Measurements from ENCODE around the gene MCF2L. TPM values are rescaled to one million over a fixed set of nuclear protein-coding genes. Genes with fewer than 3 reads are reported as not detected.

MCF2L gene
- total and polyA plus RNA-seq, 2 experiments from 2014 or later, result 4.8 to 25.6 TPM

DNA sequence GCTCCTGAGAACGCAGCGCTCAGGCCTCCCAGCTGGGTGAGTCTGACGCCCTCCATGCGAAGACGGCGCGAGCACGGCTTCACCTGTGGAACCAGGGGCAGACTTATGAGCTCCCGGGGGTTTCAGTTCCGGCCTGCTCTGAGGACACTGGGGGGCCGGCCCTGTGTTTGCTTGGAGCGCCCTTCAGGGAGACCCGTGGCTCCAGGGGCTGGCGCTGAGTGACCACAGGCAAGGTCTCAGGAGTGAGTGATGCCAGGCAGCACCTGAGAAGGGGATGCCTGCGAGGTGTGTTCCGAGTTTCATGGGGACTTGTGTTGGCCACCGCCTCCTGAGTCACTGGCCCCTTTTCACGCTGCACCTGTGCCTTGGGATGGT is 4.5 kb downstream of the MCF2L start (continued):
- TF ChIP-seq, protein P1, sequence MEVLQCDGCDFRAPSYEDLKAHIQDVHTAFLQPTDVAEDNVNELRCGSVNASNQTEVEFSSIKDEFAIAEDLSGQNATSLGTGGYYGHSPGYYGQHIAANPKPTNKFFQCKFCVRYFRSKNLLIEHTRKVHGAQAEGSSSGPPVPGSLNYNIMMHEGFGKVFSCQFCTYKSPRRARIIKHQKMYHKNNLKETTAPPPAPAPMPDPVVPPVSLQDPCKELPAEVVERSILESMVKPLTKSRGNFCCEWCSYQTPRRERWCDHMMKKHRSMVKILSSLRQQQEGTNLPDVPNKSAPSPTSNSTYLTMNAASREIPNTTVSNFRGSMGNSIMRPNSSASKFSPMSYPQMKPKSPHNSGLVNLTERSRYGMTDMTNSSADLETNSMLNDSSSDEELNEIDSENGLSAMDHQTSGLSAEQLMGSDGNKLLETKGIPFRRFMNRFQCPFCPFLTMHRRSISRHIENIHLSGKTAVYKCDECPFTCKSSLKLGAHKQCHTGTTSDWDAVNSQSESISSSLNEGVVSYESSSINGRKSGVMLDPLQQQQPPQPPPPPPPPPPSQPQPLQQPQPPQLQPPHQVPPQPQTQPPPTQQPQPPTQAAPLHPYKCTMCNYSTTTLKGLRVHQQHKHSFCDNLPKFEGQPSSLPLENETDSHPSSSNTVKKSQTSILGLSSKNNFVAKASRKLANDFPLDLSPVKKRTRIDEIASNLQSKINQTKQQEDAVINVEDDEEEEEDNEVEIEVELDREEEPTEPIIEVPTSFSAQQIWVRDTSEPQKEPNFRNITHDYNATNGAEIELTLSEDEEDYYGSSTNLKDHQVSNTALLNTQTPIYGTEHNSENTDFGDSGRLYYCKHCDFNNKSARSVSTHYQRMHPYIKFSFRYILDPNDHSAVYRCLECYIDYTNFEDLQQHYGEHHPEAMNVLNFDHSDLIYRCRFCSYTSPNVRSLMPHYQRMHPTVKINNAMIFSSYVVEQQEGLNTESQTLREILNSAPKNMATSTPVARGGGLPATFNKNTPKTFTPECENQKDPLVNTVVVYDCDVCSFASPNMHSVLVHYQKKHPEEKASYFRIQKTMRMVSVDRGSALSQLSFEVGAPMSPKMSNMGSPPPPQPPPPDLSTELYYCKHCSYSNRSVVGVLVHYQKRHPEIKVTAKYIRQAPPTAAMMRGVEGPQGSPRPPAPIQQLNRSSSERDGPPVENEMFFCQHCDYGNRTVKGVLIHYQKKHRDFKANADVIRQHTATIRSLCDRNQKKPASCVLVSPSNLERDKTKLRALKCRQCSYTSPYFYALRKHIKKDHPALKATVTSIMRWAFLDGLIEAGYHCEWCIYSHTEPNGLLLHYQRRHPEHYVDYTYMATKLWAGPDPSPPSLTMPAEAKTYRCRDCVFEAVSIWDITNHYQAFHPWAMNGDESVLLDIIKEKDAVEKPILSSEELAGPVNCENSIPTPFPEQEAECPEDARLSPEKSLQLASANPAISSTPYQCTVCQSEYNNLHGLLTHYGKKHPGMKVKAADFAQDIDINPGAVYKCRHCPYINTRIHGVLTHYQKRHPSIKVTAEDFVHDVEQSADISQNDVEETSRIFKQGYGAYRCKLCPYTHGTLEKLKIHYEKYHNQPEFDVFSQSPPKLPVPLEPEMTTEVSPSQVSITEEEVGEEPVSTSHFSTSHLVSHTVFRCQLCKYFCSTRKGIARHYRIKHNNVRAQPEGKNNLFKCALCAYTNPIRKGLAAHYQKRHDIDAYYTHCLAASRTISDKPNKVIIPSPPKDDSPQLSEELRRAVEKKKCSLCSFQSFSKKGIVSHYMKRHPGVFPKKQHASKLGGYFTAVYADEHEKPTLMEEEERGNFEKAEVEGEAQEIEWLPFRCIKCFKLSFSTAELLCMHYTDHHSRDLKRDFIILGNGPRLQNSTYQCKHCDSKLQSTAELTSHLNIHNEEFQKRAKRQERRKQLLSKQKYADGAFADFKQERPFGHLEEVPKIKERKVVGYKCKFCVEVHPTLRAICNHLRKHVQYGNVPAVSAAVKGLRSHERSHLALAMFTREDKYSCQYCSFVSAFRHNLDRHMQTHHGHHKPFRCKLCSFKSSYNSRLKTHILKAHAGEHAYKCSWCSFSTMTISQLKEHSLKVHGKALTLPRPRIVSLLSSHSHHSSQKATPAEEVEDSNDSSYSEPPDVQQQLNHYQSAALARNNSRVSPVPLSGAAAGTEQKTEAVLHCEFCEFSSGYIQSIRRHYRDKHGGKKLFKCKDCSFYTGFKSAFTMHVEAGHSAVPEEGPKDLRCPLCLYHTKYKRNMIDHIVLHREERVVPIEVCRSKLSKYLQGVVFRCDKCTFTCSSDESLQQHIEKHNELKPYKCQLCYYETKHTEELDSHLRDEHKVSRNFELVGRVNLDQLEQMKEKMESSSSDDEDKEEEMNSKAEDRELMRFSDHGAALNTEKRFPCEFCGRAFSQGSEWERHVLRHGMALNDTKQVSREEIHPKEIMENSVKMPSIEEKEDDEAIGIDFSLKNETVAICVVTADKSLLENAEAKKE (CRISPR knock-in tag; IDR thresholded peaks at IDR 0.05), result no peak
- no peak for TF ChIP-seq ZNF331 (CRISPR knock-in tag; IDR thresholded peaks at IDR 0.05; ENCODE audit: low read depth)
- TF ChIP-seq EZH2phosphoT487 (IDR thresholded peaks at IDR 0.05; ENCODE audit: unreplicated experiment), result no peak
- no peak for TF ChIP-seq NANOG (IDR thresholded peaks at IDR 0.05; ENCODE audit: borderline replicate concordance)
- no peak for TF ChIP-seq EZH2 (IDR thresholded peaks at IDR 0.05; ENCODE audit: low read depth, unreplicated experiment)

- peaks cover 33% of the 10 kb centered on the region for H3K4me1 Mint-ChIP-seq
- H3K9me2 ChIP-seq (ENCODE audit: insufficient read depth), result 0 out of 2 replicates have a peak, but pooled peaks cover 6% of the 10 kb centered on the region
- no peaks in the 10 kb centered on the region; the same call in 1 of the 2 replicates for H3K36me3 ChIP-seq (ENCODE audit: insufficient read depth)
- H2AFZ ChIP-seq, result no peak overlapping the region
- 0 out of 2 replicates have a peak, but pooled peaks cover 4% of the 10 kb centered on the region for H3K27me3 ChIP-seq (ENCODE audit: insufficient read depth)
- H4K20me1 ChIP-seq (replicated peaks; ENCODE audit: insufficient read depth), result peaks cover 9% of the 10 kb centered on the region; the same call in 1 of the 2 replicates
- no peak overlapping the region for H3K4me3 Mint-ChIP-seq
- no peaks in the 10 kb centered on the region for H3K36me3 Mint-ChIP-seq (ENCODE audit: low read depth)
- peaks cover 17% of the 10 kb centered on the region for H3K27me3 Mint-ChIP-seq (ENCODE audit: insufficient read depth, low read depth, poor library complexity)
- no peak for TF ChIP-seq EZH2 (IDR thresholded peaks at IDR 0.05; ENCODE audit: low read depth, unreplicated experiment)
- no peak overlapping the region for H3K4me2 ChIP-seq
- H3K4me3 ChIP-seq, result no peak overlapping the region
- 0 out of 2 replicates have a peak, but pooled peaks cover 11% of the 10 kb centered on the region for H3F3A ChIP-seq (replicated peaks; ENCODE audit: low read depth)
- no peak overlapping the region for H3K27ac Mint-ChIP-seq
- peaks cover 3% of the 10 kb centered on the region; the same call in 1 of the 2 replicates for H3K79me2 ChIP-seq (replicated peaks; ENCODE audit: insufficient read depth)
- ATAC-seq (no peak), DNase-seq (ENCODE audit: low spot score) (no peak)
- peaks cover 14% of the 10 kb centered on the region for H3K9me3 Mint-ChIP-seq
- H3K4me1 ChIP-seq (ENCODE audit: insufficient read depth), result peaks cover 9% of the 10 kb centered on the region
- H3K27ac ChIP-seq (ENCODE audit: low read depth), result no peak overlapping the region
Observed at GRCh38 chr13:112974125-112974524, 5.1 kb downstream of the MCF2L start.
